OCI-LY7 (cell line): ENCODE results near the gene EARS2. TPM values are rescaled to one million over a fixed set of nuclear protein-coding genes. Genes with fewer than 3 reads are reported as not detected.

Experiments used
- BruUV-seq: library from RNA; stranded (reverse); fragments of 400-500 nt; replicated peaks from 2 replicates; lab custom pipeline; 2021; lab: Mats Ljungman, UMichigan
- CTCF ChIA-PET: fragments of 300-600 bp; sonication (Branson Sonifier 250); formaldehyde crosslinking; loops from one replicate; lab custom pipeline; 2022; ENCODE audit warnings: antibody characterized with exemption; ENCODE audit not compliant: unreplicated experiment; lab: Charles Lee
- POLR2A ChIA-PET: fragments of 300-600 bp; sonication (Branson Sonifier 250); formaldehyde crosslinking; loops from one replicate; lab custom pipeline; 2022; ENCODE audit warnings: antibody characterized with exemption; lab: Charles Lee
- DNase-seq: peaks from one replicate; pipeline ENCODE4 v3.0.0-alpha.2; 2015; ENCODE audit warnings: low spot score
- H2AFZ ChIP-seq: fragments of 200-600 bp; sonication (generic), shearing (Covaris generic); 2 replicates; pipeline ENCODE4 v1.6.1; 2014; ENCODE audit warnings: mild to moderate bottlenecking, antibody characterized with exemption, low read length, moderate library complexity
- H3K27ac ChIP-seq: fragments of 200-600 bp; sonication (generic); 2 replicates; pipeline ENCODE4 v1.5.1; 2014; ENCODE audit warnings: mixed run types, low read depth, mild to moderate bottlenecking, moderate library complexity, low read length, inconsistent platforms; ENCODE audit not compliant: poor library complexity, severe bottlenecking
- H3K36me3 ChIP-seq: fragments of 200-600 bp; sonication (generic); 2 replicates; pipeline ENCODE4 v1.6.1; 2014; ENCODE audit warnings: mild to moderate bottlenecking, antibody characterized with exemption, low read length, moderate library complexity, mixed read lengths; ENCODE audit not compliant: insufficient read depth
- H3K4me1 ChIP-seq: fragments of 200-600 bp; sonication (generic); 2 replicates; pipeline ENCODE4 v1.5.1; 2014; ENCODE audit warnings: mild to moderate bottlenecking, low read length; ENCODE audit not compliant: insufficient read depth, poor library complexity, severe bottlenecking
- H3K4me2 ChIP-seq: fragments of 200-600 bp; sonication (generic); 2 replicates; pipeline ENCODE4 v1.6.1; 2014; ENCODE audit warnings: mild to moderate bottlenecking, low read length
- H3K4me3 ChIP-seq: fragments of 200-600 bp; sonication (generic); 2 replicates; pipeline ENCODE4 v1.5.1; 2014; ENCODE audit warnings: mild to moderate bottlenecking, low read depth, low read length; ENCODE audit not compliant: poor library complexity, severe bottlenecking
- H3K79me2 ChIP-seq: fragments of 200-600 bp; sonication (generic); 2 replicates; pipeline ENCODE4 v1.6.1; 2016; ENCODE audit warnings: low read depth, mild to moderate bottlenecking, low read length, moderate library complexity, mixed read lengths; ENCODE audit not compliant: insufficient read depth
- H3K9me2 ChIP-seq: fragments of 200-600 bp; sonication (generic); 2 replicates; pipeline ENCODE4 v1.6.1; 2016; ENCODE audit warnings: mild to moderate bottlenecking, low read length, mixed read lengths; ENCODE audit not compliant: insufficient read depth
- H3K9me3 ChIP-seq: fragments of 200-600 bp; sonication (generic); 2 replicates; pipeline ENCODE4 v1.6.1; 2014; ENCODE audit warnings: mild to moderate bottlenecking, mixed run types, low read length, mixed read lengths
- H4K20me1 ChIP-seq: fragments of 200-600 bp; sonication (generic); 2 replicates; pipeline ENCODE4 v1.6.1; 2014; ENCODE audit warnings: mild to moderate bottlenecking, antibody characterized with exemption, low read length, moderate library complexity, mixed read lengths; ENCODE audit not compliant: insufficient read depth
- EZH2phosphoT487 ChIP-seq: fragments of 200-600 bp; sonication (generic); IDR thresholded peaks from 2 replicates; pipeline ENCODE4 v1.6.1; 2018; ENCODE audit warnings: low read depth, borderline replicate concordance, mild to moderate bottlenecking, mixed run types, antibody characterized with exemption, low read length, moderate library complexity, mixed read lengths
- intact Hi-C: fragments of 100-400 bp; cut with micrococcal nuclease; formaldehyde crosslinking; loops from one replicate; pipeline ENCODE4 v1.10.0; 2022; ENCODE audit not compliant: unreplicated experiment
- total RNA-seq, 2 experiments: library from RNA; depleted of rRNA in 1 of 2; stranded (reverse); fragments of >200 nt in 1 of 2; shearing (Covaris generic) in 1 of 2; gene quantifications; 2 replicates each; pipeline ENCODE4 v1.2.3, GENCODE V29; 2014 to 2022
- TF ChIP-seq, protein P1 (sequence below): fragments of 200-600 bp; sonication (generic); conservative IDR thresholded peaks from 2 replicates; pipeline ENCODE4 v1.5.1; 2014; ENCODE audit warnings: mild to moderate bottlenecking, antibody characterized with exemption, low read length, moderate library complexity, mixed read lengths

EARS2 gene
- total RNA-seq, 2 experiments from 2014 or later, result 38.5 to 42.1 TPM

DNA sequence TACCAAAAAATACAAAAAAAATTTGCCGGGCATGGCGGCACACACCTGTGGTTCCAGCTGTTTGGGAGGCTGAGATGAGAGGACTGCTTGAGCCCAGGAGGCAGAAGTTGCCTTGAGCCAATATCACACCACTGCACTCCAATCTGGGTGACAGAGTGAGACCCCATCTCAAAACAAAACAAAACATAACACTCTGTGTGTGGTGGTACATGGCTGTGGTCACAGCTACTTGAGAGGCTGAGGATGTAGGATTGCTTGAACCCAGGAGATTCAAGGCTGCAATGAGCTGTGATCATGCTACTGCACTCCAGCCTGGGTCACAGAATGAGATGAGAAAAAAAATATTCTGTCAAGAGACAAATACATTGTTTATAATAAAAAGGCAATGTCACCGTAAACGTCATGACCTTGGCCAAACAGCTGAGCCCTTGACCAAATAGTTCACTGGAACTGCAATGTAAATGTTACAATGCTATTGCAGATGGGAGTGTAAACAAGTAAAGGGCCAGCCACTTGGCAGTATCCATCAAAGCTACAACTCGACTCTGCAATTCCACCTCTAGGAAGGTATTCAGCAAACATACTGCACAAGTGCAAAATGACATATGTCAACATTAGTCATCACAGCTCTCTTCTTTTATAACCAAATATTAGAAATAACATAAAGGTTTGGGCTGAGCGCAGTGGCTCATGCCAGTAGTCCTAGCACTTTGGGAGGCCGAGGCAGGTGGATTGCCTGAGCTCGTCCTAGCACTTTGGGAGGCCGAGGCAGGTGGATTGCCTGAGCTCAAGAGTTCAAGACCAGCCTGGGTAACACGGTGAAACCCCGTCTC lies 16.9 kb downstream of the EARS2 start:
- no peaks in the 10 kb centered on the region for H3K4me1 ChIP-seq
- ChIA-PET POLR2A (interaction anchor here (0.6 kb wide), 3 partner anchors 15 to 100 kb away, joined by 3 to 6 read pairs (median 3); no protein-coding TSS in a partner anchor), CTCF (no interaction called here)
- H3K9me3 ChIP-seq, result no peaks in the 10 kb centered on the region
- H3K4me3 ChIP-seq, result no peak overlapping the region
- H3K79me2 ChIP-seq, result no peaks in the 10 kb centered on the region
- no peak overlapping the region for H3K4me2 ChIP-seq
- TF ChIP-seq EZH2phosphoT487, result no peak
- TF ChIP-seq, protein P1, sequence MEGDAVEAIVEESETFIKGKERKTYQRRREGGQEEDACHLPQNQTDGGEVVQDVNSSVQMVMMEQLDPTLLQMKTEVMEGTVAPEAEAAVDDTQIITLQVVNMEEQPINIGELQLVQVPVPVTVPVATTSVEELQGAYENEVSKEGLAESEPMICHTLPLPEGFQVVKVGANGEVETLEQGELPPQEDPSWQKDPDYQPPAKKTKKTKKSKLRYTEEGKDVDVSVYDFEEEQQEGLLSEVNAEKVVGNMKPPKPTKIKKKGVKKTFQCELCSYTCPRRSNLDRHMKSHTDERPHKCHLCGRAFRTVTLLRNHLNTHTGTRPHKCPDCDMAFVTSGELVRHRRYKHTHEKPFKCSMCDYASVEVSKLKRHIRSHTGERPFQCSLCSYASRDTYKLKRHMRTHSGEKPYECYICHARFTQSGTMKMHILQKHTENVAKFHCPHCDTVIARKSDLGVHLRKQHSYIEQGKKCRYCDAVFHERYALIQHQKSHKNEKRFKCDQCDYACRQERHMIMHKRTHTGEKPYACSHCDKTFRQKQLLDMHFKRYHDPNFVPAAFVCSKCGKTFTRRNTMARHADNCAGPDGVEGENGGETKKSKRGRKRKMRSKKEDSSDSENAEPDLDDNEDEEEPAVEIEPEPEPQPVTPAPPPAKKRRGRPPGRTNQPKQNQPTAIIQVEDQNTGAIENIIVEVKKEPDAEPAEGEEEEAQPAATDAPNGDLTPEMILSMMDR, result no peak
- no peaks in the 10 kb centered on the region for H4K20me1 ChIP-seq
- H3K9me2 ChIP-seq, result no peaks in the 10 kb centered on the region
- no TSS peak for BruUV-seq
- H3K36me3 ChIP-seq, result peaks cover 96% of the 10 kb centered on the region
- intact Hi-C loops, result no loop called here
- no peak overlapping the region for H2AFZ ChIP-seq
- DNase-seq, result no peak
- H3K27ac ChIP-seq, result no peak overlapping the region

DNA sequence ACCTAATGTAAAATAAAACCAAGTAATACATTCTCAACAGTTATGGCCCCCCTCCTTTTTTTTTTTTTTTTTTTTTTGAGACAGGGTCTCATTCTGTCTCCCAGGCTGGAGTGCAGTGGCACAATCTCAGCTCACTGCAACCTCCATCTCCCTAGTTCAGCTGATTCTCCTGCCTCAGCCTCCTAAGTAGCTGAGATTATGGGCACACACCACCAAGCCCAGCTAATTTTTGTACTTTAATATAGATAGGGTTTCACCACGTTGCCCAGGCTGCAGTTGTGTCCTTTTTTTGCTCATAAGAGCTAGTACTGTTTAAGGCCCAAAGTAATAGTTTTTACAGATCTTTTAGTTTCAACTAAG lies 18.3 kb downstream of the EARS2 start:
- CTCF ChIA-PET, result no interaction called here
- BruUV-seq, result no TSS peak
- H3K27ac ChIP-seq, result no peak overlapping the region
- H3K4me1 ChIP-seq, result no peaks in the 10 kb centered on the region
- no peaks in the 10 kb centered on the region for H3K9me2 ChIP-seq
- no peaks in the 10 kb centered on the region for H3K9me3 ChIP-seq
- no peaks in the 10 kb centered on the region for H3K79me2 ChIP-seq
- DNase-seq, result no peak
- no peak for TF ChIP-seq EZH2phosphoT487
- TF ChIP-seq, protein P1, result no peak
- POLR2A ChIA-PET, result interaction anchor here (0.6 to 1.1 kb wide), 6 partner anchors 9 to 1387 kb away, joined by 3 to 4 read pairs (median 4); no protein-coding TSS in a partner anchor
- intact Hi-C loops, result no loop called here
- no peak overlapping the region for H3K4me2 ChIP-seq
- no peak overlapping the region for H3K4me3 ChIP-seq
- no peak overlapping the region for H2AFZ ChIP-seq
- H4K20me1 ChIP-seq, result no peaks in the 10 kb centered on the region
- H3K36me3 ChIP-seq, result peaks cover 97% of the 10 kb centered on the region

DNA sequence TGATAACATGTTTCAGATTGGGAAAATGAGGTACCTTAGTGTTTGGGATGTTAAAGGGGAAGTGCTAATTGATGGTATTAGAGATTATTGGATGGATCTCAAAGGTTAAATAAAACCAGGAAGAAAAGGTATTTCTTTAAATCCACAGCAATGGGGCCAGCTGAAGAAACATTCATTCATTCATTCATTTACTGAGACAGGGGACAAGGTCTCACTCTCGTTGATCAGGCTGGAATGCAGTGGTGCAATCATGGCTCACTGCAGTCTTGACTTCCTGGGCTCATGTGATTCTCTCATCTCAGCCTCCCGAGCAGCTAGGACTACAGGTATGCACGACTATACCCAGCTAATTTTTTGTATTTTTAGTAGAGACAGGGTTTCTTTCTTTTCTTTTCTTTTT lies 19.8 kb downstream of the EARS2 start:
- Histone ChIP-seq H2AFZ (no peak overlapping the region), H3K9me3 (no peaks in the 10 kb centered on the region), H3K4me1 (no peaks in the 10 kb centered on the region), H3K79me2 (no peaks in the 10 kb centered on the region), H3K4me2 (no peak overlapping the region), H3K27ac (no peak overlapping the region), H3K36me3 (peaks cover 96% of the 10 kb centered on the region), H4K20me1 (no peaks in the 10 kb centered on the region), H3K9me2 (no peaks in the 10 kb centered on the region), H3K4me3 (no peak overlapping the region)
- POLR2A ChIA-PET, result interaction anchor here (0.6 kb wide), 1 partner anchor 16 kb away, joined by 3 read pairs; no protein-coding TSS in a partner anchor
- CTCF ChIA-PET, result interaction anchor here (0.6 kb wide), 1 partner anchor 18 kb away, joined by 3 read pairs; no protein-coding TSS in a partner anchor
- intact Hi-C loops, result no loop called here
- no peak for DNase-seq
- no peak for TF ChIP-seq EZH2phosphoT487
- TF ChIP-seq, protein P1, result no peak
- no TSS peak for BruUV-seq
